ENCODE data around the gene FHIT. TPM values are rescaled to one million over a fixed set of nuclear protein-coding genes. Genes with fewer than 3 reads are reported as not detected.

FHIT gene
- total RNA-seq, 1 experiment from 2014 or later: 3.6 TPM

GRCh38 chr3:61108247-61109019 is 142.8 kb downstream of the FHIT start:
- CTCF ChIA-PET: no interaction called here
- H3K9me3 ChIP-seq (ENCODE audit: low read length): no peaks in the 10 kb centered on the region
- intact Hi-C loops (cut with micrococcal nuclease): no loop called here
- H3F3A ChIP-seq (ENCODE audit: low read length, unreplicated experiment): no peaks in the 10 kb centered on the region
- H3K36me3 ChIP-seq (ENCODE audit: low read depth, low read length): no peaks in the 10 kb centered on the region
- no peaks in the 10 kb centered on the region for H4K20me1 ChIP-seq (ENCODE audit: low read length)
- no peaks in the 10 kb centered on the region for H3K27me3 ChIP-seq (ENCODE audit: low read length)
- H3K9ac ChIP-seq (ENCODE audit: low read length): no peak overlapping the region
- H3K27ac ChIP-seq (ENCODE audit: low read length): no peak overlapping the region
- H3K4me3 ChIP-seq (ENCODE audit: low read length): no peak overlapping the region
- no peak overlapping the region for H2AFZ ChIP-seq (ENCODE audit: low read length)
- no peaks in the 10 kb centered on the region for H3K79me2 ChIP-seq (ENCODE audit: low read length)
- POLR2A ChIA-PET (ENCODE audit: unreplicated experiment): no interaction called here
- ATAC-seq (no peak), DNase-seq (no peak)
- no peaks in the 10 kb centered on the region for H3K4me1 ChIP-seq (ENCODE audit: insufficient read depth, low read length)
- H3K4me2 ChIP-seq (ENCODE audit: low read length): no peak overlapping the region
- TF ChIP-seq EZH2phosphoT487 (IDR thresholded peaks at IDR 0.05; ENCODE audit: borderline replicate concordance, low read length): no peak
- no peak for TF ChIP-seq CTCF (conservative IDR thresholded peaks at IDR 0.05; ENCODE audit: low read depth, low read length)
- TF ChIP-seq EZH2 (IDR thresholded peaks at IDR 0.05; ENCODE audit: low read length, unreplicated experiment): no peak
- H3K9me2 ChIP-seq (replicated peaks; ENCODE audit: low read length): no peaks in the 10 kb centered on the region
- no TSS peak for BruUV-seq (replicated peaks)

GRCh38 chr3:61094608-61095007 is 156.6 kb downstream of the FHIT start:
- H3K4me2 ChIP-seq (ENCODE audit: low read length): no peak overlapping the region
- H2AFZ ChIP-seq (ENCODE audit: low read length): no peak overlapping the region
- ChIA-PET POLR2A (ENCODE audit: unreplicated experiment) (no interaction called here), CTCF (no interaction called here)
- DNase-seq (peak; percentile 6), ATAC-seq (no peak; the same call in 1 of the 2 replicates)
- TF ChIP-seq CTCF (conservative IDR thresholded peaks at IDR 0.05; ENCODE audit: low read depth, low read length): no peak
- TF ChIP-seq EZH2 (IDR thresholded peaks at IDR 0.05; ENCODE audit: low read length, unreplicated experiment): no peak
- no peak for TF ChIP-seq EZH2phosphoT487 (IDR thresholded peaks at IDR 0.05; ENCODE audit: borderline replicate concordance, low read length)
- H3K4me1 ChIP-seq (ENCODE audit: insufficient read depth, low read length): no peaks in the 10 kb centered on the region
- H3K36me3 ChIP-seq (ENCODE audit: low read depth, low read length): no peaks in the 10 kb centered on the region
- BruUV-seq (replicated peaks): no TSS peak
- intact Hi-C loops (cut with micrococcal nuclease): no loop called here
- no peaks in the 10 kb centered on the region for H3K9me2 ChIP-seq (replicated peaks; ENCODE audit: low read length)
- no peak overlapping the region for H3K9ac ChIP-seq (ENCODE audit: low read length)
- no peaks in the 10 kb centered on the region for H3K27me3 ChIP-seq (ENCODE audit: low read length)
- no peak overlapping the region for H3K27ac ChIP-seq (ENCODE audit: low read length)
- H3K4me3 ChIP-seq (ENCODE audit: low read length): no peak overlapping the region
- no peaks in the 10 kb centered on the region for H3K79me2 ChIP-seq (ENCODE audit: low read length)
- no peaks in the 10 kb centered on the region for H3K9me3 ChIP-seq (ENCODE audit: low read length)
- no peaks in the 10 kb centered on the region for H4K20me1 ChIP-seq (ENCODE audit: low read length)
- H3F3A ChIP-seq (ENCODE audit: low read length, unreplicated experiment): no peaks in the 10 kb centered on the region

DNA sequence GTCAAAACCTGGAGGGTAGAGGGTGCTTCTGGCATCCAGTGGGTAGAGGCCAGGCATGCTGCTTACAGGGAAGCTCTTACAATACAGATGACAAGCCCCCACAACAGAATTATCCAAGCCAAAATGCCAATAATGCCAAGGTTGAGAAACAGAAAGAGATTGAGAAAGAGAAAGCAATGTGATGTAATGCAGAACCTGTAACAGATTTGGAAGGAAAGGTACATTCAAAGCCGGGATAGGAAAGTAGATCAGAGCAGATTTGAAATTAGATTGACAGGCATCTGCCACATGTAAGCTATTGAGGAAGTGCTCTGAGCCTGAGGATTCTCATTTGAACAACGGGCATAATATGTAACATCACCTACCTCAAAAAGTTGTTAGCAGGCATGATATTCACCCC is 157.9 kb downstream of the FHIT start:
- POLR2A ChIA-PET (ENCODE audit: unreplicated experiment): no interaction called here
- intact Hi-C loops (cut with micrococcal nuclease): no loop called here

More for the DNA sequence above, 157.9 kb downstream of the FHIT start:
- H3K36me3 ChIP-seq (ENCODE audit: low read depth, low read length): no peaks in the 10 kb centered on the region
- TF ChIP-seq EZH2phosphoT487 (IDR thresholded peaks at IDR 0.05; ENCODE audit: borderline replicate concordance, low read length): no peak
- no peak for TF ChIP-seq EZH2 (IDR thresholded peaks at IDR 0.05; ENCODE audit: low read length, unreplicated experiment)
- no peak for TF ChIP-seq CTCF (conservative IDR thresholded peaks at IDR 0.05; ENCODE audit: low read depth, low read length)
- H3K9ac ChIP-seq (ENCODE audit: low read length): no peak overlapping the region
- no peaks in the 10 kb centered on the region for H3K79me2 ChIP-seq (ENCODE audit: low read length)
- no peak for DNase-seq
- no peaks in the 10 kb centered on the region for H3K27me3 ChIP-seq (ENCODE audit: low read length)
- no peak overlapping the region for H3K4me2 ChIP-seq (ENCODE audit: low read length)
- H2AFZ ChIP-seq (ENCODE audit: low read length): no peak overlapping the region
- H3K9me3 ChIP-seq (ENCODE audit: low read length): no peaks in the 10 kb centered on the region
- CTCF ChIA-PET: no interaction called here
- no peak overlapping the region for H3K4me3 ChIP-seq (ENCODE audit: low read length)
- H3K27ac ChIP-seq (ENCODE audit: low read length): no peak overlapping the region
- H3K4me1 ChIP-seq (ENCODE audit: insufficient read depth, low read length): no peaks in the 10 kb centered on the region
- H3F3A ChIP-seq (ENCODE audit: low read length, unreplicated experiment): no peaks in the 10 kb centered on the region
- no peak for ATAC-seq
- no peaks in the 10 kb centered on the region for H4K20me1 ChIP-seq (ENCODE audit: low read length)
- BruUV-seq (replicated peaks): no TSS peak
- no peaks in the 10 kb centered on the region for H3K9me2 ChIP-seq (replicated peaks; ENCODE audit: low read length)

Measured in PC-3 (cell line).